H9 (cell line): Measurements from ENCODE around the gene SLC6A8. TPM values are rescaled to one million over a fixed set of nuclear protein-coding genes. Genes with fewer than 3 reads are reported as not detected.

Experiments
- DNase-seq: peaks from one replicate; pipeline ENCODE4 v3.0.0-alpha.2; 2017
- H2AFZ ChIP-seq: one replicate; pipeline ENCODE4 v1.6.1; 2013; ENCODE audit warnings: mild to moderate bottlenecking, low read length, control low read depth, moderate library complexity
- H2AK5ac ChIP-seq: 2 replicates; pipeline ENCODE4 v1.6.1; 2013; ENCODE audit warnings: low read length, control low read depth, mixed read lengths; ENCODE audit not compliant: insufficient read length
- H2BK120ac ChIP-seq: one replicate; pipeline ENCODE4 v1.6.1; 2013; ENCODE audit warnings: low read depth, mild to moderate bottlenecking, low read length, control low read depth, inconsistent platforms; ENCODE audit not compliant: poor library complexity, severe bottlenecking
- H2BK12ac ChIP-seq: 2 replicates; pipeline ENCODE4 v1.6.1; 2013; ENCODE audit warnings: low read length, control low read depth, mixed read lengths, low read depth; ENCODE audit not compliant: insufficient read length
- H2BK15ac ChIP-seq: 2 replicates; pipeline ENCODE4 v1.6.1; 2013; ENCODE audit warnings: low read depth, low read length, control low read depth
- H2BK20ac ChIP-seq: one replicate; pipeline ENCODE4 v1.6.1; 2013; ENCODE audit warnings: low read depth, mild to moderate bottlenecking, low read length, control low read depth, inconsistent platforms; ENCODE audit not compliant: poor library complexity, severe bottlenecking
- H2BK5ac ChIP-seq: 2 replicates; pipeline ENCODE4 v1.6.1; 2013; ENCODE audit warnings: low read length, control low read depth, mixed read lengths; ENCODE audit not compliant: insufficient read length
- H3K14ac ChIP-seq: 2 replicates; pipeline ENCODE4 v1.6.1; 2013; ENCODE audit warnings: low read length, control low read depth; ENCODE audit not compliant: insufficient read depth
- H3K18ac ChIP-seq: 2 replicates; pipeline ENCODE4 v1.6.1; 2013; ENCODE audit warnings: low read depth, mild to moderate bottlenecking, mixed read lengths, low read length, control low read depth; ENCODE audit not compliant: insufficient read length
- H3K23ac ChIP-seq: 2 replicates; pipeline ENCODE4 v1.6.1; 2013; ENCODE audit warnings: low read length, control low read depth, mixed read lengths, low read depth; ENCODE audit not compliant: insufficient read length
- H3K23me2 ChIP-seq: 2 replicates; pipeline ENCODE4 v1.6.1; 2013; ENCODE audit warnings: low read depth, mild to moderate bottlenecking, mixed read lengths, low read length, control low read depth; ENCODE audit not compliant: insufficient read length, poor library complexity, severe bottlenecking
- H3K27ac ChIP-seq: 2 replicates; pipeline ENCODE4 v1.5.1; 2013; ENCODE audit warnings: low read length, control low read depth, mixed read lengths, low read depth; ENCODE audit not compliant: insufficient read length
- H3K27me3 ChIP-seq: 2 replicates; pipeline ENCODE4 v1.6.1; 2013; ENCODE audit warnings: low read length, control low read depth, inconsistent platforms; ENCODE audit not compliant: insufficient read depth
- H3K4ac ChIP-seq: 2 replicates; pipeline ENCODE4 v1.6.1; 2013; ENCODE audit warnings: low read depth, mild to moderate bottlenecking, control low read depth, inconsistent platforms, low read length, moderate library complexity
- H3K4me1 ChIP-seq: 2 replicates; pipeline ENCODE4 v1.6.1; 2013; ENCODE audit warnings: low read length, control low read depth, inconsistent platforms; ENCODE audit not compliant: insufficient read depth
- H3K4me2 ChIP-seq: 2 replicates; pipeline ENCODE4 v1.6.1; 2013; ENCODE audit warnings: low read length, control low read depth, mixed read lengths; ENCODE audit not compliant: insufficient read length, insufficient read depth
- H3K56ac ChIP-seq: 2 replicates; pipeline ENCODE4 v1.6.1; 2013; ENCODE audit warnings: low read depth, mild to moderate bottlenecking, mixed read lengths, low read length, control low read depth; ENCODE audit not compliant: insufficient read length
- H3K79me1 ChIP-seq: 2 replicates; pipeline ENCODE4 v1.6.1; 2013; ENCODE audit warnings: low read depth, mild to moderate bottlenecking, moderate library complexity, low read length, control low read depth, inconsistent platforms; ENCODE audit not compliant: insufficient read depth, poor library complexity, severe bottlenecking
- H3K79me2 ChIP-seq: 2 replicates; pipeline ENCODE4 v1.6.1; 2013; ENCODE audit warnings: low read length, control low read depth, inconsistent platforms; ENCODE audit not compliant: insufficient read depth
- H3K9ac ChIP-seq: 2 replicates; pipeline ENCODE4 v1.6.1; 2013; ENCODE audit warnings: low read length, control low read depth, mixed read lengths; ENCODE audit not compliant: insufficient read length; ENCODE audit errors: extremely low read depth
- H3K9me3 ChIP-seq: one replicate; pipeline ENCODE4 v1.6.1; 2013; ENCODE audit warnings: low read depth, low read length, inconsistent platforms; ENCODE audit not compliant: control insufficient read depth
- H3T11ph ChIP-seq: one replicate; pipeline ENCODE4 v1.6.1; 2013; ENCODE audit warnings: mild to moderate bottlenecking, low read length, control low read depth, inconsistent platforms
- H4K20me1 ChIP-seq: one replicate; pipeline ENCODE4 v1.6.1; 2013; ENCODE audit not compliant: control insufficient read depth, insufficient read length, insufficient read depth
- H4K5ac ChIP-seq: 2 replicates; pipeline ENCODE4 v1.6.1; 2013; ENCODE audit warnings: low read depth, mild to moderate bottlenecking, mixed read lengths, low read length, control low read depth; ENCODE audit not compliant: insufficient read length
- H4K8ac ChIP-seq: replicated peaks from 2 replicates; pipeline ENCODE4 v1.6.1; 2013; ENCODE audit warnings: low read length, control low read depth, mixed read lengths, low read depth; ENCODE audit not compliant: insufficient read length
- H4K91ac ChIP-seq: 2 replicates; pipeline ENCODE4 v1.6.1; 2013; ENCODE audit warnings: low read depth, mild to moderate bottlenecking, moderate library complexity, mixed read lengths, low read length, control low read depth; ENCODE audit not compliant: insufficient read length
- H3K27ac Mint-ChIP-seq, 3 experiments: 2 replicates in 2 of 3; 3 replicates in 1 of 3; pipeline ENCODE4 v1.8.0; 2020 to 2021; ENCODE audit warnings: mixed read lengths in 3 of 3, mild to moderate bottlenecking in 1 of 3, moderate library complexity in 1 of 3
- H3K27me3 Mint-ChIP-seq: 2 replicates; pipeline ENCODE4 v1.8.0; 2021; ENCODE audit warnings: low read depth, mild to moderate bottlenecking, moderate library complexity, mixed read lengths
- H3K36me3 Mint-ChIP-seq, 3 experiments: 2 replicates in 2 of 3; 3 replicates in 1 of 3; pipeline ENCODE4 v1.8.0; 2020 to 2021; ENCODE audit warnings: low read depth in 3 of 3, mixed read lengths in 3 of 3; ENCODE audit not compliant: insufficient read depth in 1 of 3
- H3K4me1 Mint-ChIP-seq, 2 experiments: 2 replicates each; pipeline ENCODE4 v1.8.0; 2020; ENCODE audit warnings: mixed read lengths in 2 of 2
- H3K4me3 Mint-ChIP-seq, 2 experiments: 2 replicates in 1 of 2; 3 replicates in 1 of 2; pipeline ENCODE4 v1.8.0; 2020 to 2021; ENCODE audit warnings: mild to moderate bottlenecking in 2 of 2, mixed read lengths in 2 of 2, moderate library complexity in 1 of 2
- H3K9me3 Mint-ChIP-seq, 2 experiments: 2 replicates in 1 of 2; 3 replicates in 1 of 2; pipeline ENCODE4 v1.8.0; 2020; ENCODE audit warnings: mild to moderate bottlenecking in 2 of 2, mixed read lengths in 2 of 2, moderate library complexity in 1 of 2
- CTCF ChIP-seq: fragments of 200-600 bp; sonication (generic); conservative IDR thresholded peaks from 3 replicates; pipeline ENCODE4 v1.8.0; 2021; ENCODE audit warnings: antibody characterized with exemption, mild to moderate bottlenecking
- WGBS: extraction: QIAGEN DNeasy Blood & Tissue Kit; methylation state at CpG from one replicate; pipeline ENCODE4 v1.1.7; 2013; ENCODE audit warnings: missing lambda C conversion rate, low lambda C conversion rate, mixed read lengths; ENCODE audit not compliant: insufficient read length; ENCODE audit errors: extremely low coverage; 5-methylcytosine and 5-hydroxymethylcytosine counted together
- total RNA-seq: library from RNA; stranded (reverse); gene quantifications from 2 replicates; pipeline ENCODE4 v1.2.1, GENCODE V29; 2021

SLC6A8 gene
- total RNA-seq, 1 experiment from 2014 or later = 229 TPM

DNA sequence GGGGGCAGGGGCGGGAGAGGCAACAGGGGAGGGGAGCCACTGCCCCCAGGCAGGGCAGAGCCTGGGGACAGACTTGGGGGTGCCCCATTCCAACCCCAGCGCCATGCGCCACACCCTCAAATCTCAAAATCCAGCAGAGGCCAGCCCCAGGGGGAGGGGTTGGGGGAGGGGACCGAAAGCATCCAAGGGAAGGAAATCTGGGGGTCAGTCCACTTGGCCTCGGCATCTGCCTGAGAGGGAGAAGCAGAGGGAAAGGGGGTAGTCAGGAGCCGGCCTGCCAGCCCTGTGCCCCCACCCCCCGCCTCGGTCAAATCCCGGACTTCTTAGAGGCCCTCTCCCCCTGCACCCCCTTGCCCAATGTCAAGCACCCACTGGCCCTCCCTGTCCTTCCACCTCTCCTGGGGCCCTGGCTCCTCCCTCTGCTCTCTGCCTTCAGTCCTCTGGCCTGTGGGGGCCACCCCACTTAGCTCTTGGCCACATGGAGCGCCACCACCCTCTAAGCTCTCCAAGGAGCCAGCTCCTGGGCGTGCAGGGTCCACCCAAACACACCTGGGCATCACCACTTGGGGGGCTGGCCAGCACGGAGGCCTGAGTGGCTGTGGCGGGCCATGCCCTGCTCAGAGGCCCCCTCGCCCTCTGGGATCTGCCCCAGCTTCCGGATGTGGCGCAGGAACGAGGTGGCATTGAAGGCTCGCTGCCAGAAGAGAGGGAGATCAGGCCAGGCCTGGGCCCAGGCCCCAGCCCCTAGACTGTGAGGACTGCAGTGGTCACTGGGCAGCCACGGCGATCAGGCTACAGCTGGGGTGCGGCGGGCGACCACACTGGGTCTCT lies 17.6 kb upstream of the SLC6A8 start:
- Histone ChIP-seq H4K20me1 (no peaks in the 10 kb centered on the region), H3T11ph (no peak overlapping the region), H3K14ac (no peak overlapping the region), H3K79me2 (no peaks in the 10 kb centered on the region), H3K4me1 (no peaks in the 10 kb centered on the region), H3K23me2 (no peaks in the 10 kb centered on the region), H3K27ac (no peak overlapping the region), H4K5ac (no peak overlapping the region), H3K27me3 (no peaks in the 10 kb centered on the region; the same call in 1 of the 2 replicates), H3K56ac (no peak overlapping the region), H2AK5ac (no peak overlapping the region), H2AFZ (no peak overlapping the region), H3K4me2 (no peak overlapping the region), H2BK20ac (no peak overlapping the region), H3K9me3 (peaks cover 13% of the 10 kb centered on the region), H2BK15ac (no peak overlapping the region), H3K9ac (no peak overlapping the region), H4K8ac (no peak overlapping the region), H2BK5ac (no peak overlapping the region), H3K23ac (no peak overlapping the region), H2BK12ac (no peak overlapping the region), H3K18ac (no peak overlapping the region), H2BK120ac (no peak overlapping the region), H3K79me1 (no peaks in the 10 kb centered on the region), H3K4ac (no peak overlapping the region), H4K91ac (no peak overlapping the region)
- Mint-ChIP-seq H3K4me3 (no peak overlapping the region), H3K27me3 (peaks cover 42% of the 10 kb centered on the region), H3K36me3 (peaks cover 2 to 17% (median 10%) of the 10 kb centered on the region in 3 experiments; a peak in 6 of 7 replicates), H3K9me3 (peaks cover 69 to 82% of the 10 kb centered on the region in 2 experiments), H3K4me1 (peaks cover 14 to 27% of the 10 kb centered on the region in 2 experiments), H3K27ac (no peak overlapping the region)
- no peak for TF ChIP-seq CTCF
- WGBS = no CpG with 5 or more reads among the region's 23 CpGs
- no peak for DNase-seq
